ENCODE measurements around the gene LRFN5.
"Not testable (repeated sequence)": the region's sequence is repeated elsewhere in the genome, so short reads cannot be mapped to it uniquely, and the experiment has no call there.

LRFN5 gene

DNA sequence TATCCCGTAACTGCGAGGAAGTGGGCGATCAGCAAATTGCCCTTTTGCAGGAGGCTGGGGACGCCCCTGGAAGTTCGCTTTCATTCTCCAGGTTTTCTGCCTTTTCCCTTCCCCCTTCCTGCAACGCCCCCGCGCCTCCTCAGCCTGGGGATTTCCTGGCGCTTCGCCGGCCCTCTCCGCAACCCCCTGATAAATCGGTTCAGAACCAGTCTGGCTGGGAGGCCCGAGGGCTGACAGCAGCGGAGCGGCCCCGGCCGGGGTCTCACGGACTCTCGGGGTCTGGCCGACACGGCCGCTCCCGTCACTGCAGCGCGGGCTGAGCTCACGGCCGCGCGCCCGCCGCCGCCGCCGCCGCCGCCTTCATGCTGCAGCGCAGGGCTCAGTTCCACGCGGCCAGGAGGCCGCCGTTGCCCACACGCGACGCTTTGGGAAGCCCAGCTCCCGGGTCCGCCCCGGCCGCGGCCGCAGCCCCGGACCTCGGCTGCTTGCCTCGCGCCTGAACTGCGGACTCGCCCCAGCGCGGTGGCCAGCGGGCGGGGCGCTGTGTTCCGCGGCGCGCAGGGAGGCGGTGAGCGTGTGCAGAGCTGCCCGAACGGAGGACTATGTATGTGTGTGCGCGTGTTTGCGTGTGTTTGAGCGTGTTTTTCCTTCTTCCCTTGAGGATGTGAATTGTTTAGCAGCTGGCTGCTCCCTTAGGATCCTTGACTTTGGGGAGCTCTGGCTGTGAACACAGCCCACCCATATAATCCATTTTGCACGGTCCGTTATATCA lies at the start of gene LRFN5:
Gene LRFN5, plus strand, starts transcription at position 345 of the 772 bp plus-strand sequence.
- DNase-seq = no peak

DNA sequence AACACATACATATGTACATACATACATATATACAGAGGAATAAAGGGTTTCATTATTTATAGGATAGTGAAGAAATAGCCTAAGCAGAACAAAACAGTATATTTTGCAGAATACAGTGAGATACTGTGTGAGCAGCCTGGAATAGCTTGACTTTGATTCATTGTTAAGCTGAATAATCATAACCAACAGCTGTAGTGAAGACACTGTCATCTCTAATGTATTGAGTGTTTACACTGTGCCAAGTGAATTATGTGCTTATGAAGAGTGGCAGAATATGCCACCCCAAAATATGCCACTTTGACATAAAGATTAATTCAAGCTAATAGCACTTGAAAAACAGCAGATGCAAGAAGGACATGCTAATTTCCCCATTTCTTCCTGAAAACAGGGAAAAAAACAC lies 48.2 kb upstream of the LRFN5 start:
- no peak for DNase-seq

DNA sequence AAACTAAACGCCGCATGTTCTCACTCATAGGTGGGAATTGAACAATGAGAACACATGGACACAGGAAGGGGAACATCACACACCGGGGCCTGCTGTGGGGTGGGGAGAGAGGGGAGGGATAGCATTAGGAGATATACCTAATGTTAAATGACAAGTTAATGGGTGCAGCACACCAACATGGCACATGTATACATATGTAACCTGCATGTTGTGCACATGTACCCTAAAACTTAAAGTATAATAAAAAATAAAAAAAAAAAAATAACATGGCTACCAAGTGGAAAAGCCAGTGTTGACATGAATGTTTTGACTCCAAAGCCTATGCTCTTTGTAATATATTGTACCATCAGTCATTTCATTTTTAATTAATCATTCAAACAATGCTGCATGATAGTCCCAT lies 39.8 kb upstream of the LRFN5 start:
- DNase-seq = not testable (repeated sequence)

DNA sequence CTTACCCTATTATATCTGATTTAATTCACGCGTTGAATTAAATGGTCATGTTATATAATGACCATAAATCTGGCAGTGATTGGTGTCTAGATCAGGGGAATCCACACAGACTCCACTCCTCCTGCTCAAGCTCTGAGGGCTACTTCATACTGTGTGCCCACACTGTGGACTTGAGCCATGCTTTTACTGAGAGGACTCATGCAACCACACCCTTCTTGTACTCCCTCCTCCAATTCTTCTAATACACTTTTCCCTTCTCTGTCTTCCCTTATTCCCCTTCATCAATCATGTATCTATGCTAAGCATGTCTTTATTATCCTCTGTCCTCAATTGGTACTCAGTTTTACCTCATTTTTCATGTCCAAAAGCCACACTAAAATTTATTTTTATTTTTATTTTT lies 37.7 kb upstream of the LRFN5 start:
- DNase-seq = no peak

DNA sequence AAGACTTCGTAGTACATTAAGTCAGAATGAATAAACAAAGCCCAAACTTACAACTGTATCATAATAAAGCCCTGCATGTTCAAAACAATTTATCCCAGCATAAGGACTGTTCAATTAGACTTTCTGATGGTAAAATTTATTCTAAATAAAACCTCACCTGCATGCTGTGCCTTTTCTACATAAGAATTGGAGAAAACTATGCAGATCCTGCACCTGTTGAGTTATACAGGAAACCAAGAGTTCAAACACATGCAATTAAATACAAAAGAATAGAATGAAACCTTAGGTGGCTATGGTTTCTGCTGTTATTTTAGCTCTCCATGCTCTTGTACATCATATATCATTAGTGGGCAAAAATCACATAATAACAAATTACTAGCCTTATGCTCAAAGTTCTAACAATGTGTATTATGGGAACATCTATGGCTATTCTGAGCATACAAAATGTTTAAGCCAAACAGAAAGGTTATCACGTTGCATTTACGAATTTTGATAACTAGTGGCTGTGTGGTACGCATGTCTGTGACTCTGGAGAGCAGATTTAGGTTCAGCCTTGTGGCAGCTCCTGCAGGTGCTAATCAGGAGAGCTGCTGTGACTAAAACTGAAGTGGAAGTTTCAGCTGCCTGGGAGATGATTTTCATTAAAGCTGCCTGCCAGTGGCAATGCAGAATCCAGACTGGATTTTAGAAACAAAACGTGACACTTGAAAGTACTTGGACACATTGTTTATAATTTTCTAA lies 36.1 kb upstream of the LRFN5 start:
- no peak for DNase-seq

DNA sequence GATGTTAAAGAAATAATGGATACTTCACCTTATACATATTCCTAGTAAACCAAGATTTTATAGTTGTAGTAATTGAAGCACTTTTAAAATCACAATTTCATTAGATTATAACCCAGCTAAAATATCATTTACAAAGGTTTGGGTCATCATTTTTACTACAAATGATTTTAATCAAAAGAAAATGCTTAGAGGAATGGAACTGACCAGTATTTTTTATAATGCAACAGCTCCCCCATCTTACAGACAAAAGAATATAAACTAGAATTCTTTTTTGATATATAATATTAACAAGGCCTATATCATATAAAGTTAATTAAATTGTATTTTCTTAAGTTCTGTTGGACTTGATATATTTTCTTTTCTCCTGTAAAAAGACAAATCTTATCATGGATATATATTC lies 20.4 kb upstream of the LRFN5 start:
- no peak for DNase-seq

DNA sequence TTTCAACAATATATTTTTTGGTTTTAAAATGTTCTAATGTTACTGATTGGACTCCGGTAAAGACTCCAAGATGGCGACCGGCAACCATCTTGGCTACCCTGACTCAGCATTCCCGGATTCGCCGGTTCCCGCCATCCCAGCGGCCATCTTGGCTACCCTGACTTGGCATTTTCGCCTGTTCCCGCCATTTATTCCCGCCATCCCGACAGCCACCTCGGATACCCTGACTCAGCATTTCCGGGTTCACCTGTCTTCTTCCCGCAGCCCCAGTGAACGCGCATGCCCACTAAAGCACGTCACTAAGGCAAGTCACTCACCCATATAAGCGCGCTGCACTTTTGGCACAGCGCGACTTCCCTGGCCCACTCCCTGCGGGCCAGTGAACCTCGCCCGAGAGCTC lies 9.0 kb upstream of the LRFN5 start:
- DNase-seq = no peak

DNA sequence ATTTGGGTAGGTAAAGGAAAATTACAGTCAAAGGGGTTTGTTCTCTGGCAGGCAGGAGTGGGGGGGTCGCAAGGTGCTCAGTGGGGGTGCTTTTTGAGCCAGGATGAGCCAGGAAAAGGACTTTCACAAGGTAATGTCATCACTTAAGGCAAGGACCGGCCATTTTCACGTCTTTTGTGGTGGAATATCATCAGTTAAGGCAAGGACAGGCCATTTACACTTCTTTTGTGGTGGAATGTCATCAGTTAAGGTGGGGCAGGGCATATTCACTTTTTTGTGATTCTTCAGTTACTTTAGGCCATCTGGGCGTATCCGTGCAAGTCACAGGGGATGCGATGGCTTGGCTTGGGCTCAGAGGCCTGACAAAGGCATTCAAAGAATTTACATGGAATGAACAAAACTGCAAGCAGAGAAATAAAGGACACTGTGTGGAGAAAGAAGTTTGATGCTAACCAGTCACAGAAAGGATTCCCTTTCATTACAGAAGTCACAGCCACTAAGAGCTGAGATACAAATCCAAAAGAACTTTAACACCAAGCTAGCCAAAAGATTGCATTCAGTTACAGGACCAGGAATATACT lies 6.8 kb upstream of the LRFN5 start:
- not testable (repeated sequence) for DNase-seq

DNA sequence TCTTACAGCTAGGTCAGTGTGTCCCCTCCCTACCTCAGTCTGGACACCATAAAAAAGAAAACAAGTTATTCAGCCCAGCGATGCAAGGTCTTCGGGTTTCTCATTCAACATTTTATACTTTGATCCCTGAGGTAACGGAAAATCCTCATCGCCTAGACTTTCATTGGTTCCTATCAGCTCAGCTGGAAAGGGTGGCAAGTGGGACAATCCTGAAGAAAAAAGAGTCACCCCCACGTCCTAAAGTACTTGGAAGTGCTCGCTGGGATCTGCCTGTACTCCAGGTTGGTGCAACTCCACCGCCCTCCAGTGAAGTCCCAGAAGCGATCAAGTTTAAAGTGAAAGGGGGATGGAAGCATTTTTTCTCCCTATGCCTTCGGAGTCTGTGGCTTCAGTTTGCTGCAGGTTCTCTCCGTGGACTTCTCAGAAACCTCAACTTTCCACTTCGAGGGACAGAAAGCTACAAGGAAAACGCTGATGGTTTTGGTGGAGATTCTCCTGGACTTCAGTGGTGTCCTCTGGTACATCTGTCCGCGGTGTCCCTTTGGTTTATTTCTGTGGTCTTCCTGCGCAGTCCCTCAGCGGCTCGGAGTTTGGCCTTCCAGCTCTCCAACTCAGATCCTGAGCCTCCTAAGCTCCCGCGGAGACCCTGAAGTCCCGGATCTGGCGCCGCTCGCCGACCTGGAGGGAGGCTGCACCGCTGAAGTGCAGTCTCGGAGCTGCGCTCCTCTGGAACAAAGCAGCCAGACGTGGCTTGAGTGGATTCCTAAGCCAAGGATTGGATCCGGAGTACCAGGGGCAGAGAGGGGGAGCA lies 1.8 kb upstream of the LRFN5 start:
- DNase-seq = no peak

DNA sequence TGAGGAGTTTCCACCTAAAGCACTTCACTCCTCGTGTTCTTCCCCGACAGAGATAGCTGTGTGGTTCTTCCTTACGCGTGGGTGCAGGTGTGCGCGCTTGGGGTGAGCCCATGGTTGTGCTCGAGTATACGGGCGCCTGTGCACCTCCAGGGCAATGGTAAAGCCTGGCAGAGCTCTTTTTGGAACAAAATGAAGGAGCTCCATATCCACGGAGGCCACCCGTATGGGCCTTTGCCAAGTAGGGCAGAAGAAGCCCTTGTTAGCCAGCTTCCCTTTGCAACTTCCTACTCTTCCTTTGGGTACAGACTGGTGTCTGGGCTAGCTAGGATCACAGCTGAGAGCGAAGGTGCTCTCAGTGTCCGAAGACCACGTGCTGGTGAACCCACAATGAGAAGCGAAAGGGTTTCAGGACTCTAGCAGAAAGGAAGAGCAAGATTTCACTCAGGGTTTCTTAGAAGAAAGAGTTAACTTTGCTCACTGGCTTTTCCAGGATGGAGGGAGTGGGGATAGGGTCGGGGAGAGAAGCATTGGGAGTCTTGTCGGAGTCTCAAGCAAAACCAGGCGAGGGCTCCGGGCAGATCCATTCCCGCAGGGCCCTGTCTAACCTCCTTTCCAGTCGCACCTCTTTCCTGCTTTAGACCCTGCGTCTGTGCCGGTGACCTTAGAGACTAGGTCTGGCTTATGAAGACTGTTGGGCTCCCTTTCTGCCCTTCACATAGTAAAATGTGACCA lies 960 bp upstream of the LRFN5 start:
- no peak for DNase-seq

DNA sequence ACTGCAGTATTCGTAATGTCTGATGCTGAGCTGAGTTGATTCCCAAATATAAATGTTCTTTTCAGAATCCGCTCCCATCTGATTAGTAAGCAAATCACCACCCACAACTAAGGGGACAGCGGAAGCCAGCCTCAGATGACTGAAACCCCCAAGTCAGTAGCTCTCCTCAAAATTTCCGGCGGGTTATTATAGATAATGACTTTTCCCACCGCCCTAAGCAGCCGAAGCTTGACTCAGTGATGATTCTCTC lies 469 bp upstream of the LRFN5 start:
- no peak for DNase-seq

DNA sequence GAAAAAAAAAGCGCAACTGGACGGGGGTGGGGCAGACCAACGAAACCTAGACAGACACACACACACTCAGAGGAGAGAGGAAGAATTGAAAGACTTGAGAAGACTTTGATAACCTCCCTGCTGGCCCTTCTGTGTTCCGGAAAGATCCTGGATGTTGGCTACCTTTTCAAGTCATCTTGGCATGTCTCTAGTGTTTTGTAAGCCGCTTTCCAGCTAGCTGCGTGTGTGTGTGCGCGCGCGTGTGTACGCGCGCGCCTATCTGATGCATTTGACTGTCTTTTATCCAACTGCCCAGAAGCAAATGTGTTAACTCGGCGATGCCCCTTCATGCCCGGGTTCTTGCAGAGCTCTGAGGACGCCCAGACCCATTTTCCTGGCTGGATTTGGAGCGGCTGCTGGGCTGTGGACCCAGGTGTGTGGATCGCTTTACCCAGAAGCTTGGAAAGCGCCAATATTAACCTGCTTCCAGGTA lies 664 bp downstream of the LRFN5 start:
- DNase-seq = no peak

DNA sequence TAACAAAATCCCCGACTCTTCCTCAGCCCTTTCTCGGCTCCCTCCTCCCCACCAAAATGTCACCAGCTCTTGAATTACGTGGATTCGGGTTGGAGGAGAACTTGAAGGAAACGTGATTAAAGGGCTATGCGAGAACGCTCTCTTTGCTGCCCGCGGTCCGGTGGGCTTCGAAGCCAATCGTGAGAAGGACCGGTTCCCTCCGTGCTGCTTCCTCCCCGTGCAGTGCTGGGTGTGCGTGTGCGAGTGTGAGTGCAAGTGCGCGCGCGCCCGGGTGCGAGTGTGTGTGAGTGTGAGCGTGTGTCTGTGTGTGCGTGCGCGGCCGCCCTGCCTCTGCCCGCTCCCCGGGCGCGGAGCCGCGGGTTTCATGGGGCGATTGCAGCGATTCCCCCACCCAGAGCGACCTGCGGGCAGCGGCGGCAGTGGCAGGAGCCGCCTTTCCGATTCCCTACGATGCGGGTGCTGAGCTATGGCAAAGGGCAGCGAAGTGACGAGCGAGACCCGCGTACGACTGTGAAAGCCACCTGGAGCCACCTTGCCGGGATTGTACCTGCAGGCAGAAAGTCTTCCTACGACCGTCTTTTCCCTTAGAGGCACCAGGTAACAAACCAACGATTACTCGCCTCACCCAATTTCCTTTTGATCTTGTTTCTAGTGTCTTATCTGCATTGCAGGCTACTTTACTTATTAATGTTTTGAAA lies 1.4 kb downstream of the LRFN5 start:
- no peak for DNase-seq

DNA sequence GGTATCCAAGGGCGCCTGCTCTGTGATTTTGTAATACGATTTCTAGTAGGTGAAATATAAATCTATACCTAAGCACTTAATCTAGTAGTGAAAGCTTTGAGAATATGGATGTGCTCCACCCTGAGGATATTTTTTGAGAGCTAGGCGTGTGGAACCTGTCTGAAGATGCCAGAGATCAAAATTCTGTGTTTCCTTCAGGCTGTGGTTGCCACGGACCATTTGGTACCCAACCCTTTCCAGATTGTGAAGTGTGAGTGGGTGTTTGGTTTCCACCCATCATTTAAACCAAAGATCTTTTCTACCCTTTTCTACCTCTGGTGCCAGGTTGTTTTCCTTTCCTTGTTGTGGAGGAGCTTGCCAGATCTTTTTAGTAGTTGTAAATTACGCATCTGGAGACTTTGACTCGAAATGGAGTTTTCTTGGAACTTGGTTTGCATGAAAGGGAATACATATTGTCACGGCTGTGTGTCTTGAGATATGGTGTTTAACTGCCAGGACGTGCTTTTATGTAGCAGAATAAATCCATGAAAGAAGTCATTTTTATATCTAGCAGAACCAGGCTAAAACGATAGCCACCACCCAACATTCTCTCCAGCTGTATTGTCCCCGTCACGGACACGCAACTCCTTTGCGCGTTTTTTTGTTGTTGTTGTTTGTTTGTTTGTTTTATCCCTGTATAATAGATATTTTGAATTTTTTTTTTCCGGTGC lies 2.2 kb downstream of the LRFN5 start:
- DNase-seq = no peak

DNA sequence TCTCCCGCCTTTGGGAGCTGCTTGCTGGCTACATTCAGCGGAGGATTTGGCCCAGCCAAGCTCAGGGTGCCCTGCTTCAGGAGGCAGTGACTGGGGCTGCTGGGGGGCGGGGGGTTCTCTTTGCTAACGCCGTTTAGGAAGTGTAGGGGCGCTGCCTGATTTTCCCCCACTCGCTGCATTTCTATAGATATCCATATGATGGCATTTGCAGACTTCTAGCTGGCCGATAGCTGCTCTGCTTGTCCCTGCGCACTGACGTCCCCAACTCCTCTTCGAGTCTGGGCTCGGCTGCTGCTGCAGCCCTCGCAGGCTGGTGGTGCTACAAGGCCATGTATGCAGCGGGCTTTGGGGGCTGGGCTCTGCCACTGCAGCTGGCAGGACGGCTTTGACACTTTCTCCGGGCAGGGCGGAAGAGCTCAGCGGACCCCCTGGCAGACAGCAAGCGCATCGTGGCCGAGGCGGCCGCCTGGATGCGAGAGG lies 3.1 kb downstream of the LRFN5 start:
- DNase-seq = no peak

DNA sequence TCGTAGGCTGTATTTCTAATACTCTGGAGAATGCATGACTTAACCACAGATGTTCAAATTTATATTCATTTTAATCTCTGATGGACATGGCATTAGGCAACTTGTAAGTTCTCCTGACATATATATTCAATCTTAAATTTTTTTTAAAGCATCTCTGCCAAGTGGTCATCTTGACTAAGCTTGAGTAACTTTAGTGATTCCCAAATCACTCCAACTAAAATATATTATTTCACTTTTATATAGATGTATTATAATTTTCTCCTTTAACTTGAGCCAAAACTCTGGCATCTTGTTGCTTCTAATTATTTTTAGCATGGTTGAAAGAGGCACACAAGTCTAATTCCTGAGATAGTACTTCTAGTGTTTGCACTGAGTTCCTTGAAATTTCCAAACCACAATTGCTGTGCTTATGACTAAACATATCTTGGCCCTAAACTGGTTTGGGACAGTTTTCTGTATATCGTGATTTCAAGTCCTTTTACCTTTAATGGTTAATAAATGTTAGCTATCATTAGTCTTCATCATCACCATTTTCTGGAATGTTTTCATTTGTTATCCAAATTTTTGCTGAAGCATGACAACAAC lies 8.4 kb downstream of the LRFN5 start:
- DNase-seq = no peak

DNA sequence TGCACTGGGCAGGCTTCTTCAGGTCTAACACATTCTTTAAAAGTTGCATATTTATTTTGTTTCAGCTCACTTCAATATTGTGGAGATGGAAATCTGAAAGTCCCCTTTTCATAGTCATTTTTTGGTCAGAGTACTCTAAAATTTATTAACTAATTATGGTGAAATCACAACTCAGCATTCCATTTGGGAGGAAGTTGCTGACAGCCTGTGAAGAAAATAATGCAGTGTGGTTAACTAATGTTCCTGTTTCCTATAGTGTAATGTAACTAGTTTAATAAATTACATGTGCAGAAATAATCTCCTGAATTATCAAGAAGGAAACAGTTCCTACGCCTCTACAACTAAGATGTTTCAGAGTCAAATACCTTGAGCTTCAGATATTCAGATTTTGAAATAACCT lies 17.1 kb downstream of the LRFN5 start:
- DNase-seq = no peak

DNA sequence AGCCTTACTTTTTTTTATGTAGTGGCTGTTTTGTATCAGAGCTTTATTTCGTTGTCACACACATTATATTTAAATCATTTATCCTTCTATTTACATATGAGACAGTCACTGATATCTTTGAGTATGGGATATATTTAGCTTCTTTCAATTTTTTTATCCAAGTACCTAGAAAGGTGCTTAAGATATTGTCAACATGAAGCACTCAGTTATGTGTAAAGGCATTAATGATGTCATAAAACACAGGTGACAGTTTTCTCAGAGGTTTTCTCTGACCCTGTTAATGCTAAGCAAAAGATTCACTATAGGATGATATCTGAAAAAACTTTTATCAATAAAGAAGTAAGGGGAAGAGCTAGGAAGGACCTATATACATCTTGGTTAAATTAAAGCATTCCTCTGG lies 23.2 kb downstream of the LRFN5 start:
- no peak for DNase-seq

DNA sequence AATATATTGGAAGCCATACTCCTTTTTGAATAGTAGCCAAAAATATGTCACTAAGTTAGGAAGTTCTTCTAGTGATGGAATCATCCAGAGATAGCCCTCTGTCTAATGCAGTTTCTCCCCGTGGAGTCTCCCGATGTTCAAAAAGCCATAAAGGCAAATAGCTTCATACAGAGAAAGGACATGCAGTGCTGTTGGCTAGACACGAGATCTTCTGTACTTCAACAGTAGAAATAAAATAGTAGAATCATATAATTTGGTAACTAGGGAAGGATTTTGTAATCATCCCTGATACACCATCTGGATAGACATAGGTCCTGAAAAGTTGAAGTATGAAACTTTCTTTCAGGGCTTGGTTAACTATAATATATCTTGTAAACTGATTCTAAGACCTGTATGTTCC lies 27.6 kb downstream of the LRFN5 start:
- DNase-seq = no peak

DNA sequence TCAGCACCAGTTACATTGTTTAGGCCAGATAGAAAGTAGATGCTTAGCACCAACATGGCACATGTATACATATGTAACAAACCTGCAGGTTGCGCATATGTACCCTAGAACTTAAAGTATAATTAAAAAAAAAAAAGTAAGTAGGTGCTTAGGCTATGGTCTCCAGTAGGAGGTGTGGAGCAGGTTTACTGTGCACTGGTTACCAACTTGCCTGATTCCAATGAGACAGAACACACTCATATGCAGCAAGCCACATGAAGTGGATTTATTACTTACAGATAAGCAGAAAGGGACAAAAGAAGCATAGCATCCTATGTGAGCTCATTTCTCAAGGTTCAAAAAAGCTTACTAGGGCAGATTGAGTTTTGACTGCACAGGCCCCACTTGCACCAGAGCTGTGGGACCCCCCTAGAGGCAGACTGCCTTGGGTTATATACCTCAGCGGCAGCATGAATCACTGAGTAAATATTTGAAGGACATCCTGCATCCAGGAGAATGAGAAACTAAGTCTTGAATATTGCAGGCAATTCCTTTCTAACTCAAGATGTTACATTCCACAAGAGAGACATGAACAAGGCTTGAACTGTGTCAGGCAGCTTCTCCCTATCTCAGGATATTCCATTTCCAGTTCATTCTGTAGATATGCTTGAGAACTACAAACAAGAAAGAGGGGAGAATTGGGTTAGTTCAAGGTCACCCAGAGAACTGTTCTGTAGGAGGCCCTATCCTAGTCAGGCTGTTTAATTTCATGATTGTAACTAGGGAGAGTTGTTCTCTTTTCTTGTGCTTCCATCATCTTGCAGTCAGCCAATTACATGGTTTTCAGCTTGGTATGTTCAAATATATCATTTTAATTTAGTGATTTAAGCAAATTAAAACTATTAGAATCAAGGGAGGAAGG lies 30.1 kb downstream of the LRFN5 start:
- no peak for DNase-seq

Measured in MV-4-11 (cell line).